B cell (primary cell): ENCODE results near the gene RSAD1. TPM values are rescaled to one million over a fixed set of nuclear protein-coding genes. Genes with fewer than 3 reads are reported as not detected.

ENCODE experiments used
- ATAC-seq: fragments of 200-7000 bp; cut with Tn5 transposase; one replicate; pipeline ENCODE4 v1.10.0; 2021; ENCODE audit warnings: low read depth, mild to moderate bottlenecking, moderate number of reproducible peaks, moderate library complexity
- CTCF ChIA-PET: fragments of 350-600 bp; sonication (Branson Sonifier 250); formaldehyde crosslinking; loops from one replicate; lab custom pipeline; 2021; ENCODE audit warnings: antibody characterized with exemption, inconsistent platforms; lab: Charles Lee
- POLR2A ChIA-PET: fragments of 350-600 bp; sonication (Branson Sonifier 250); formaldehyde crosslinking; loops from one replicate; lab custom pipeline; 2021; ENCODE audit warnings: antibody characterized with exemption; lab: Charles Lee
- DNase-seq: peaks from one replicate; pipeline ENCODE4 v3.0.0; 2013
- H2AFZ ChIP-seq: 2 replicates; pipeline ENCODE4 v1.6.1; 2012; ENCODE audit warnings: mild to moderate bottlenecking, low read depth, low read length; ENCODE audit not compliant: insufficient read depth, poor library complexity, severe bottlenecking
- H3K27ac ChIP-seq, 2 donors: 1 replicate in 1 of 2; 2 replicates in 1 of 2; pipeline ENCODE4 v1.5.1; 2012 to 2013; ENCODE audit warnings: low read length in 2 of 2, mild to moderate bottlenecking in 2 of 2, moderate library complexity in 1 of 2
- H3K27me3 ChIP-seq, 4 experiments: fragments of 200-600 bp in 1 of 4; sonication (generic) in 1 of 4; replicated peaks in 1 of 4; 1 replicate in 2 of 4; 2 replicates in 2 of 4; pipeline versions ENCODE4 v1.6.1 to v1.7.0; 2013 to 2016; ENCODE audit warnings: low read length in 3 of 4, mild to moderate bottlenecking in 2 of 4, mixed read lengths in 1 of 4, moderate library complexity in 1 of 4; ENCODE audit not compliant: insufficient read depth in 4 of 4, control insufficient read depth in 3 of 4; ENCODE audit errors: control extremely low read depth in 1 of 4
- H3K36me3 ChIP-seq, 2 experiments: replicated peaks in 1 of 2; 1 replicate in 1 of 2; 2 replicates in 1 of 2; pipeline versions ENCODE4 v1.6.1 to v1.7.1; 2013; ENCODE audit warnings: low read length in 1 of 2; ENCODE audit not compliant: insufficient read depth in 2 of 2, control insufficient read depth in 1 of 2; ENCODE audit errors: control extremely low read depth in 1 of 2, extremely low read depth in 1 of 2
- H3K4me1 ChIP-seq, 2 donors: fragments of 200-600 bp in 1 of 2; sonication (generic) in 1 of 2; 1 replicate in 1 of 2; 2 replicates in 1 of 2; pipeline versions ENCODE4 v1.5.1 to v1.6.1; 2013 to 2017; ENCODE audit warnings: low read length in 2 of 2; ENCODE audit not compliant: control insufficient read depth in 2 of 2, insufficient read depth in 2 of 2
- H3K4me2 ChIP-seq: replicated peaks from 2 replicates; pipeline ENCODE3; 2012; ENCODE audit warnings: mild to moderate bottlenecking, low read depth, low read length; ENCODE audit not compliant: poor library complexity, severe bottlenecking
- H3K4me3 ChIP-seq, 5 experiments: fragments of 200-600 bp in 1 of 5; sonication (generic) in 1 of 5; 1 replicate in 3 of 5; 2 replicates in 2 of 5; pipeline versions ENCODE4 v1.5.1 to v1.7.0; 2011 to 2016; ENCODE audit warnings: low read length in 4 of 5, mild to moderate bottlenecking in 4 of 5, low read depth in 2 of 5, control low read depth in 1 of 5, moderate library complexity in 1 of 5; ENCODE audit not compliant: insufficient read depth in 1 of 5; ENCODE audit errors: control extremely low read depth in 1 of 5, extremely low read depth in 1 of 5
- H3K79me2 ChIP-seq: fragments of 200-600 bp; sonication (generic); one replicate; pipeline ENCODE4 v1.6.0; 2016; ENCODE audit warnings: low read length; ENCODE audit not compliant: control insufficient read depth, insufficient read depth
- H3K9ac ChIP-seq: fragments of 200-600 bp; sonication (generic); 2 replicates; pipeline ENCODE4 v1.6.1; 2017; ENCODE audit warnings: mild to moderate bottlenecking, low read length, moderate library complexity
- H3K9me3 ChIP-seq, 3 donors: one replicate each; pipeline versions ENCODE4 v1.6.1 to v1.7.1; 2013; ENCODE audit warnings: low read length in 2 of 3; ENCODE audit not compliant: control insufficient read depth in 2 of 3, insufficient read depth in 1 of 3; ENCODE audit errors: control extremely low read depth in 1 of 3
- H4K20me1 ChIP-seq: 2 replicates; pipeline ENCODE4 v1.6.0; 2012; ENCODE audit warnings: mild to moderate bottlenecking, low read length; ENCODE audit not compliant: insufficient read depth, control insufficient read depth, poor library complexity, severe bottlenecking
- H3K27ac Mint-ChIP-seq: one replicate; pipeline ENCODE4 v1.8.0; 2021; ENCODE audit warnings: mixed read lengths
- H3K27me3 Mint-ChIP-seq: one replicate; pipeline ENCODE4 v1.8.0; 2021; ENCODE audit warnings: mixed read lengths
- H3K4me1 Mint-ChIP-seq: one replicate; pipeline ENCODE4 v1.8.0; 2021; ENCODE audit warnings: mixed read lengths
- H3K4me3 Mint-ChIP-seq: one replicate; pipeline ENCODE4 v1.8.0; 2021; ENCODE audit warnings: mixed read lengths
- H3K9me3 Mint-ChIP-seq: one replicate; pipeline ENCODE4 v1.8.0; 2022; ENCODE audit warnings: mixed read lengths; ENCODE audit not compliant: insufficient read depth
- CTCF ChIP-seq: fragments of 200-600 bp; IDR thresholded peaks from one replicate; pipeline ENCODE4 v1.8.0; 2022; ENCODE audit warnings: antibody characterized with exemption, mild to moderate bottlenecking
- EZH2 ChIP-seq: IDR thresholded peaks from 2 replicates; pipeline ENCODE4 v1.6.1; 2012; ENCODE audit warnings: borderline replicate concordance, low read depth, mild to moderate bottlenecking, moderate library complexity, low read length; ENCODE audit not compliant: insufficient read depth, poor library complexity, severe bottlenecking
- WGBS: methylation state at CpG from one replicate; pipeline ENCODE4 v1.1.5; 2013; ENCODE audit warnings: missing lambda C conversion rate; ENCODE audit not compliant: insufficient coverage; 5-methylcytosine and 5-hydroxymethylcytosine counted together
- intact Hi-C: fragments of 100-400 bp; cut with micrococcal nuclease; formaldehyde crosslinking; loops from one replicate; pipeline ENCODE4 v1.10.0; 2022
- polyA plus RNA-seq: library from polyadenylated mRNA; depleted of rRNA; stranded (reverse); fragments of >200 nt; gene quantifications from 2 replicates; pipeline ENCODE4 v1.2.3, GENCODE V29; 2012
- total RNA-seq, 2 donors: library from RNA; stranded (reverse); fragments of 120-200 nt in 1 of 2; gene quantifications; 1 replicate in 1 of 2; 2 replicates in 1 of 2; pipeline versions ENCODE4 v1.2.3 to v1.2.4, GENCODE V29; 2013 to 2022

Gene RSAD1
- total and polyA plus RNA-seq, 2 donors (not counting 1 experiment from before 2014, with no cell fraction given) = 53.4 to 63.9 TPM

- intact Hi-C loops = no loop called here
- Histone ChIP-seq H3K27me3 (no peaks in the 10 kb centered on the region), H3K79me2 (no peaks in the 10 kb centered on the region), H3K4me3 (no peak overlapping the region), H2AFZ (no peak overlapping the region), H4K20me1 (no peaks in the 10 kb centered on the region), H3K9me3 (no peaks in the 10 kb centered on the region), H3K4me2 (no peak overlapping the region), H3K27ac (no peak overlapping the region), H3K4me1 (no peaks in the 10 kb centered on the region), H3K9ac (no peak overlapping the region), H3K36me3 (no peaks in the 10 kb centered on the region)
- POLR2A ChIA-PET = no interaction called here
- no peak for DNase-seq
- no peaks in the 10 kb centered on the region for H3K9me3 Mint-ChIP-seq
- CTCF ChIA-PET = interaction anchor here (1.1 kb wide), 1 partner anchor 18 kb away, joined by 3 read pairs; no protein-coding TSS in a partner anchor
- TF ChIP-seq EZH2 = no peak
- no peak for TF ChIP-seq CTCF
- ATAC-seq = no peak
- no peaks in the 10 kb centered on the region for H3K4me1 Mint-ChIP-seq
- H3K4me3 Mint-ChIP-seq = no peak overlapping the region
- no peaks in the 10 kb centered on the region for H3K27me3 Mint-ChIP-seq
- no peak overlapping the region for H3K27ac Mint-ChIP-seq
- 86% methylated on average over 6 of the region's 8 CpGs for WGBS
Observed at GRCh38 chr17:50519141-50519834, 40.6 kb downstream of the RSAD1 start.

DNA sequence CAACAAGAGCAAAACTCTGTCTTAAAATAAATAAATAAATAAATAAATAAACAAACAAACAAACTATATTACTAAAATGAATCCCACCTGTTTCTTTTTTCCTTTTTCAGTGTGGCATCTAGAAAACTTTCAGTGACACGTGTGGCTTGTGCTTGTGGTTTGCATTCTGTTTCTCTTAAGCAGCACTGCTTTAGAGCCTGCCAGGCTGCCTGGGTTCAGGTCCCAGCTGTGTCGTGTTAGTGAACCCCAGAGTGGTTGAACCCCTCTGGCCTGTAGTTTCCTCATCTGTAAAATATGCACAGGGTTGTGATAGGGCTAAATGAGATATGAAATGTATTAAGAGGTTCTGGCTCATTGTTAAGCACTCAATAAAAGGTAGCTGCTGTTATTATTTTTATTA is 41.8 kb downstream of the RSAD1 start:
- intact Hi-C loops = no loop called here
- no peak overlapping the region for H3K4me3 Mint-ChIP-seq
- Histone ChIP-seq H3K4me3 (no peak overlapping the region), H3K27ac (no peak overlapping the region), H3K4me1 (no peaks in the 10 kb centered on the region), H4K20me1 (no peaks in the 10 kb centered on the region), H3K27me3 (no peaks in the 10 kb centered on the region), H3K4me2 (no peak overlapping the region), H3K79me2 (no peaks in the 10 kb centered on the region), H3K9me3 (no peaks in the 10 kb centered on the region), H2AFZ (no peak overlapping the region), H3K36me3 (no peaks in the 10 kb centered on the region), H3K9ac (no peak overlapping the region)
- 86% methylated on average over 1 of the region's 2 CpGs for WGBS
- POLR2A ChIA-PET = no interaction called here
- DNase-seq (no peak), ATAC-seq (no peak)
- no peak for TF ChIP-seq CTCF
- TF ChIP-seq EZH2 = no peak
- CTCF ChIA-PET = interaction anchor here (1.1 kb wide), 1 partner anchor 19 kb away, joined by 3 read pairs; no protein-coding TSS in a partner anchor
- H3K4me1 Mint-ChIP-seq = no peaks in the 10 kb centered on the region
- no peak overlapping the region for H3K27ac Mint-ChIP-seq
- no peaks in the 10 kb centered on the region for H3K27me3 Mint-ChIP-seq
- no peaks in the 10 kb centered on the region for H3K9me3 Mint-ChIP-seq
